ENCODE results near the gene LRRC4C.

The LRRC4C gene

DNA sequence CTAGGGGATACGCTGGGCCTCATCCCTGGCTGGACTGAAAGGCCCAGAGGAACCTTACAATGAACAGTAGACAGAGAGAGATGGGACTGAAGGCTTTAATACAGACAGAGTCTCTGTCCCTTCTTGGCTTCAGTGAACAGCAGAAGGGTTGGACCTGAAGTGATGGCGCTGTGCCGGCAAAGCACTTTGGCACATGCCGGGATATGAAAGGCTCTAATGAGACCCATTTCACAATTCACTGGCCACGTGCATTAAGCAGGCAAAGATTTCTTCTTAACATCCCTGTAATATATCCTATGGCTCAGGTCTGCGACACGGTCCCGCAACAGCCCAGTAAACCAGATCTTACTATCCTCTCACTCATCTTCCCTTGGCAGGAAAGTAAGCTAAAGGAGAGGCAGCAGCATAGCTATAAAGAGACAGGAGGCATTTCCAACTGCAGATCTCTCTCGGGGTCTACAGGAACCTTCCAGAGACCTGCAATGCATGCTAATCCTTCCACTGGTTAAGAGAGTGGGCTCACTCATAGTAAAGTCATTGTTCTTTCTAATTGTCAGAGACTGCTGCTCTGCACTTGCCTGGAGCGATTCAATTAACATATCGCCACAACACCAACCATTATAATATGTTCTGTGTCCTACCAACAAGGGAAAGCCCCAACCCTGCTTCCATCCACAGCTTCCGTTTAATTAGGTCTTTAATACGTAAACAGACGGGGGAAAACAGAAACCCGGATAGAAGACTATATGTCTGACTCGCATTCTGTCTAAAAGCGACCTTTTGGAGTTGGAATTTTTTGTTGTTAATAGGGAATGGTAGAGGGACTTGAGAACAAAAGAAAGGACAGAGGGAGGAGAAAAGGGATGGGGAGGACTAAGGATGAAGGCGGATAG lies 1179.0 kb downstream of the LRRC4C start:
- DNase-seq = no peak

GRCh38 chr11:40276960-40277359 lies 1182.5 kb downstream of the LRRC4C start:
- no peak for DNase-seq

GRCh38 chr11:40274017-40274416 lies 1185.4 kb downstream of the LRRC4C start:
- no peak for DNase-seq

DNA sequence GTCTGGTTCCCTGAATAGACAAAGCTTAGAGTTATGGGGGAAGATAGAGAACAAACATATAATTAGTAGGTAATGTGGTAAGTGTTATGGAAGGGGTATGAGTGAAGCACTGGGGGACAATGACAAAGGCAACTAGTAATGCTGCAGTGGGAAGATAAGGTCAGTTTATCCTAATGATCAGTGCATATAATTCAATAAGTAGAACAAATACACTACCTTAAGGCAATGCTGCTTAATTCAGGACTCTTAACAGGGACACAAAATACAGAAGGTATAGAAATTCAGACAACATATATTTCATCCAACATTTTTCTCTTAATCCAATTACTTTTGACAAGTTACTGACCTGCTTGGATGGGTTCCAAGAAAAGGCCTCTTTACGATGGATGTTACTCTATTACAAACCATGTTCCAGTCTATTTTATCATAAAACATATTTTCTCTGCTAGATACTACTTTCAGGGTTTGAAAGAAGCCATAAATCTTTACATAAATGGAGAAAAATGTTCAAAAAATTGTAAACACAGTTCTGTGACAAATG lies 1186.2 kb downstream of the LRRC4C start:
- no peak for DNase-seq

GRCh38 chr11:40271361-40271760 lies 1188.1 kb downstream of the LRRC4C start:
- no peak for DNase-seq

- DNase-seq = no peak
Observed at GRCh38 chr11:40269865-40270264, 1189.6 kb downstream of the LRRC4C start.

DNA sequence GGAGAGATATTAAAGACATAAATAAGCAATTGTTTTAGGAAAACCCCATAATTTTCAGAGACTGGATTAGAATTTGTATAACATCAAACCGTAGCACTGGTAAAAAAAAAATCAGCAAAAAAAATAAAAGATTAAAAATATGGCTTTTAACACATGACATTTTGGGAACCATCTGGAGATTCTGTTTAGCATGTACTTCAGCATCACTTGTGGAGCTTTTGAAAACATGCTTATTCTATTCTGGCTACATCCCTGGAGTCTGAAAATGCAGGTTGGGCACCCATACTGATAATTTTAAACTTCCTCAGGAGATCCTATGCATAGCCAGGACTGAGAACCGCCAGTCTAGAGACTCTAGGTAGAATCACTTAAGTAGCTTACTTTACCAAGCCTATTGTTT lies 1190.9 kb downstream of the LRRC4C start:
- DNase-seq = no peak

GRCh38 chr11:40255457-40255856 lies 1204.0 kb downstream of the LRRC4C start:
- DNase-seq = no peak

DNA sequence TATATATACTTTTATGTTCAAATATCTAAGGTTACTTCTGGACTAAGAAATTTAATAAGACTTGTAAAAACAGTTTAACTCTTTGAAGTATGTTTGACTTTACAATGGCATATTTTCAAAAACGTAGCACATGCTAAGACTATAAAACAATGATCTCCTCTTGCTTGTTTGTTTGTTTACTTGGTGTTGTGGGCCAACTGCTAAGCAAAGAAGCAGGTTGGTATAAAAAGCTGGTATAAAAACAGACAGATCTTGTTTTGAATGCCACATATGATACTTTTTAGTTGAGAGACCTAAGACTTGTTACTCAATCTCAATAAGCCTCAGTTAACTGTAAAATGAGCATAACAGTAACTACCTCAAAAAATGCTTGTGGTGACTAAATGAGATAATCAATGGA lies 1206.3 kb downstream of the LRRC4C start:
- no peak for DNase-seq

- DNase-seq = no peak
Observed at GRCh38 chr11:40252236-40252635, 1207.2 kb downstream of the LRRC4C start.

DNA sequence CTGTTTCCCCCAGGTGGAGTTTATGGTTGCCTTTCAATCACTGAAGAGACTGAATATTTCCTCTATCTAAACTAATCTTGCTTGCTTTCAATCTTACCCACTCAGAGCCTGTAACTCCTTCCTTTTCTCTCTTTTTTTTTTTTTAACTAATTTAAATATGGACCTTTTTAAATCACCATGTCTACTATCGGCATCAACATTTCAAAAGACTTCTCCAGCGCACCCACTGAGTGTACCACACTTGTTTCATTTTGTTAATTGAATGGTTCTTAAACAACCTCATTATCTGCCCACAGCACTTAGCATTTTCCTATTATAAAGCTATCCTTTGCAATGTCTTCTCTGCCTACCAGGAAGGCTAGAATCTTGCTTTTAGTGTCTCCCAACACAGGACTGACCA lies 1212.5 kb downstream of the LRRC4C start:
- DNase-seq = no peak

DNA sequence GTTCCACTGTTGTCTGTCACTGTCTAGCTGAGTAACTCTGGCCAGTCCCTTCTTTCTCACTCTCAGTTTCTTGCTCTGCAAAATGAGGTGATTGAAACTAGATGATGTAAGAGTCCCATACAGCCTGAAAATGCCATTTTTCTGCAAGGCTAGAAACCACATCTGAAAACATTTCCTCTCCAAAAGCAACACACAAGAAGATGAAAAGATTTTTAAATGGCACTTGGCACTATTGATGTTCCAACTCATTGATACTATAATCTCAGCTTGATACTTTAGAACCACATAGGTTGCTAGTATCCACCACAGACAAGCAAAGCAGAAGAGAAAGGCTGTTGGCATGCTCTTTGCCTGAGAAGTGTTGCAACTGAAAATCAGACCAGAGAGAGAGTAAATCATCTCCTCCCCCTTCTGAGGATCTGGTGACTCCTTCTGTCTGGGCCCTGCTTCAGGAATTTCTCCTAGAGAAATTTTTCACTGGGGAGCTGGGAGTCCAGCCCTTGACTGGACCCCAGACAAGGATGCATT lies 1217.9 kb downstream of the LRRC4C start:
- DNase-seq = no peak

DNA sequence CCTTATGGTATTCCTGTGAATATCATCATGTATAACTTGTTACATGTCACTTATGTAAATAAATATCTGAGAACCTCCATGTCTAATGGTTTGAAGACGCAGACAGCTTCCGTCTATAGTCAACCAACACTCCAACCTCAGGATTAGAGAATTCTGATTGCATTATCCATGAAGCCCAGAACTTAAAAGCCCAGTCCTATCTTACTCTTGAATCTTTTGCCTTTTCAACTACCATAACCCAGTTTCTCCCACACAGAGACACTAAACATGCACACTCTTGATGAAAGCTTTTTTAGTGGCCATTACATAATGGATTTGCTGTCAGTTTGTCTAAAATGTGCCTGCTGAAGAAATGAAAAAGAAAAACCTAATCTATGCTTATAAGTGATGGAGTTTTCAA lies 1219.2 kb downstream of the LRRC4C start:
- DNase-seq = no peak

DNA sequence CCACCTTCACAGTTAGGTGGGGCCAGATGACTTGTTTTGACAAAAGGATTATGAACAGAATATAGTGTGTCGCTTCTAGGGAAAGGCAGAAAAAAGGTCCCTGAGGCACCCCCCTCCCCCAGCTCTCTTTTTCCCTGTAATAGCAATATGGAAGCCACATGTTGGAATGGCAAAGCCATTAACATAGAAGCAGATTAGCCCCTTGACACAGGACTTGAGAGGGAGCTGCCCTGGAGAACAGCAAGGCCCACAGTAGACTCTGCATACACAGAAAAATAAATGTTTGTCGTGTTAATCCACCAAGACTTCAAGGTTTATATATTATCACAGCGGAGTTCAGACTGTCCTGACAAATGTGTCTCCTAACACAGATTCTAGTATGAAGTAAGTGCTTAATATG lies 1222.9 kb downstream of the LRRC4C start:
- DNase-seq = no peak

DNA sequence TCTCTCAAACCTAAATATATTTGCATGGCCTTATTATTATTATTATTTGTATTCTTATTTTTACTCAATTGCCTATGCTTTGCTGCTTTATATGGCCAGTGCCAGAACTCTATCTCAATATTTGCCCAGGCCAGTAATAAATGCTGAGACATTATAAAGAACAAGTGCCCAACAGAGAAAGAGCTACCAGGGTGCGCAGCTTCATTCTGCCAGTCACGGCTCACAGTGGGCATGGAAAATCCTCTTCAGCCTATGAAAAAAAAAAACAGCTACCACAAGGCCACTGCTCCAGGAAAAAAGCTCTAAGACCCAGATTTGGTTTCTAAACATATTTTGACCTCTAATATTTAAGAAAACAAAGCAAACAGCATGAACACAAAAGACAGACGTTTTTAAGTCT lies 1223.6 kb downstream of the LRRC4C start:
- DNase-seq = no peak

DNA sequence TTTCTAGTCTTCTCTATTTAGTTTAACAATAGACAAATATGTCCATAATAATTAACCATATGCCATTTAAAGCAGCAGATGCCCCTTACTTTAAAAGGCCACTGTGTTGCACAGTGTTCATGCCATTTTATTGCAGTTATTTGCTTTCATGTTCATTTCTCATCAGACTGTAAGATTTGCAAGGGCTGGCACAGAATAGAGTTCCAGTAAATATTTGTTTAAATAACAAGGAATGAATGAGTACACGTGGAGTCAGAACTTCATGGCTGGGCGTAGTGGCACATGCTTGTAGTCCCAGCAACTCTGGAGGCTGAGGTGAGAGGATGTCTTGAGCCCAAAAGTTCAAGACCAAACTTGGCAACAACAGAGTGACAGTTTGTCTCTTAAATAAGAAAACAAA lies 1228.6 kb downstream of the LRRC4C start:
- DNase-seq = no peak

DNA sequence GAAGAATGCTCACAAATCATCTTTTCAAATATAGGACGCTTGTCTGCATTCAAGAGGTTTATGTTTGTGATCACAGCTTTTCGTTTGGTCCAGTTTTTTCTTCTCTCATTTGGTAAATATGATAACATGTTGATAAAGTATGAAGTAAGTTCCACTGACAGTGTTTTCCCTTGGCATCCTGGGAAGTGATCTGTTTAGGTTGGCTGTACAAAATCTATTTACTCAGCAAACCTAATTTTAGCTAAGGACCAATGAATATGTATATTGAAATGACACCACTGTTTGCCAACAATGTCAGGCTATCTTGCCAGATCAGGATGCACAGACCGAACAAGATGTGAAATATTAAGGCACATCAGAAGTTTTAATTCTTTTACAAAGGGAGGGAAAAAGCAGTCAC lies 1230.8 kb downstream of the LRRC4C start:
- no peak for DNase-seq

DNA sequence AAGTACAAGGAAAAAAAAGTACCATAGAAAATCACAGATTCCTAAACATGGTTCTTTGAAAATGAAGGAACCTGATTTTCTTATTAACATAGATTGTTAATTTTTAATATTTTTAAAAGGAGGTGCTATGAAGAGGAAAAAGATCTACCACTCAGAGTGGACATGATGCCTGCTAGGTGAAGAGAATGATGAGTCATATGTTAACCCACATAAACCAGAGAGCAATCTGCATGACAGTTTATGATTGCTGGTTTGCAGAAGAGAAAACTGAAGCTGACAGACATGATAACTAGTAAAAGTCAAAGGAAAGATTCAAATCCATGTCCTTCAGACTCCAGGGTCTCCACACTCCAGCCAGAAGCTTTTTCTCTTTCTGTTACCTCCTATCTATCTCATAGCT lies 1231.7 kb downstream of the LRRC4C start:
- no peak for DNase-seq

DNA sequence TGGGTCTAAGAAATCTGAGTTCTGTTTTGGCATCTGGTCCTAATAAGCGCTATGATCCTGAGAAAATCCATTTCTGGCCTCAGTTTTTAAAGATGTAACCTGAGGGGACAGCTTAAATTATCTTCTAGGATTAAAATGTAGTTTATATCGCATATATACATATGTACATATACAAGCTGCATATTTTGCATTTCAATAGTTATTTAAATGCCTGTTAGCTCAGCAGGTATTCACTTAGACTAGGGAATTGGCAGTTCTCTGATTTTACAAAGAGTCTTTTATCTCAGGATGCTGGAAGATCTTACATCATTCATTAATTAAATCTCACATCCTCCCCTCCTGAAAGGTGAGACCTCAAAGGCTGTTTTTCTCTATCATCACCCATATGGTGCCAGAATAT lies 1232.8 kb downstream of the LRRC4C start:
- DNase-seq = no peak

GRCh38 chr11:40223596-40224330 lies 1235.7 kb downstream of the LRRC4C start:
- DNase-seq = no peak

GRCh38 chr11:40219401-40219800 lies 1240.1 kb downstream of the LRRC4C start:
- DNase-seq = no peak

- no peak for DNase-seq
Observed at GRCh38 chr11:40215556-40215955, 1243.9 kb downstream of the LRRC4C start.

GRCh38 chr11:40207416-40207815 lies 1252.0 kb downstream of the LRRC4C start:
- no peak for DNase-seq

GRCh38 chr11:40204228-40204627 lies 1255.2 kb downstream of the LRRC4C start:
- DNase-seq = no peak
